ENCODE results near the gene SOX10. TPM values are rescaled to one million over a fixed set of nuclear protein-coding genes. Genes with fewer than 3 reads are reported as not detected.

SOX10 gene
- total RNA-seq, 1 experiment from 2014 or later: not detected

- Histone ChIP-seq H3K4me3 (ENCODE audit: low read depth, low read length) (no peak overlapping the region), H3K36me3 (ENCODE audit: control insufficient read depth, insufficient read depth, low read length) (no peaks in the 10 kb centered on the region), H3K9me3 (no peaks in the 10 kb centered on the region), H3K4me1 (no peaks in the 10 kb centered on the region), H3K27me3 (replicated peaks; ENCODE audit: control insufficient read depth, insufficient read depth, low read length) (no peaks in the 10 kb centered on the region; the same call in 1 of the 2 replicates)
- TF ChIP-seq CTCF (IDR thresholded peaks at IDR 0.05; ENCODE audit: insufficient read depth in 1 of 2, low read depth in 1 of 2, low read length in 1 of 2, severe bottlenecking in 1 of 2, unreplicated experiment in 1 of 2): no peak
- Mint-ChIP-seq H3K4me3 (ENCODE audit: unreplicated experiment) (no peak overlapping the region), H3K9me3 (ENCODE audit: unreplicated experiment) (no peaks in the 10 kb centered on the region), H3K36me3 (ENCODE audit: insufficient read depth, unreplicated experiment) (no peaks in the 10 kb centered on the region), H3K27ac (ENCODE audit: unreplicated experiment) (no peak overlapping the region), H3K27me3 (ENCODE audit: insufficient read depth, unreplicated experiment) (no peaks in the 10 kb centered on the region), H3K4me1 (ENCODE audit: low read depth, unreplicated experiment) (no peaks in the 10 kb centered on the region)
- intact Hi-C loops (cut with micrococcal nuclease; ENCODE audit: unreplicated experiment): no loop called here
- POLR2A ChIA-PET: no interaction called here
- no TSS peak for BruUV-seq (replicated peaks)
- no peak for DNase-seq
- CTCF ChIA-PET: interaction anchor here (0.9 kb wide), 1 partner anchor 103 kb away, joined by 3 read pairs; no protein-coding TSS in a partner anchor
These were observed 6.5 kb upstream of the SOX10 start for GRCh38 chr22:37990862-37991261.

GRCh38 chr22:37990301-37990700 is 5.9 kb upstream of the SOX10 start:
- H3K9me3 Mint-ChIP-seq (ENCODE audit: unreplicated experiment): no peaks in the 10 kb centered on the region
- Histone ChIP-seq H3K4me1 (no peaks in the 10 kb centered on the region), H3K4me3 (ENCODE audit: low read depth, low read length) (no peak overlapping the region), H3K9me3 (no peaks in the 10 kb centered on the region), H3K36me3 (ENCODE audit: control insufficient read depth, insufficient read depth, low read length) (no peaks in the 10 kb centered on the region), H3K27me3 (replicated peaks; ENCODE audit: control insufficient read depth, insufficient read depth, low read length) (no peaks in the 10 kb centered on the region; the same call in 1 of the 2 replicates)
- H3K36me3 Mint-ChIP-seq (ENCODE audit: insufficient read depth, unreplicated experiment): peaks cover 4% of the 10 kb centered on the region
- intact Hi-C loops (cut with micrococcal nuclease; ENCODE audit: unreplicated experiment): no loop called here
- no peak overlapping the region for H3K27ac Mint-ChIP-seq (ENCODE audit: unreplicated experiment)
- BruUV-seq (replicated peaks): no TSS peak
- no peaks in the 10 kb centered on the region for H3K27me3 Mint-ChIP-seq (ENCODE audit: insufficient read depth, unreplicated experiment)
- H3K4me1 Mint-ChIP-seq (ENCODE audit: low read depth, unreplicated experiment): no peaks in the 10 kb centered on the region
- ChIA-PET CTCF (interaction anchor here (0.9 kb wide), 1 partner anchor 103 kb away, joined by 3 read pairs; no protein-coding TSS in a partner anchor), POLR2A (no interaction called here)
- no peak for DNase-seq
- no peak overlapping the region for H3K4me3 Mint-ChIP-seq (ENCODE audit: unreplicated experiment)
- TF ChIP-seq CTCF (IDR thresholded peaks at IDR 0.05; ENCODE audit: insufficient read depth in 1 of 2, low read depth in 1 of 2, low read length in 1 of 2, severe bottlenecking in 1 of 2, unreplicated experiment in 1 of 2): no peak

- no peak overlapping the region for H3K27ac Mint-ChIP-seq (ENCODE audit: unreplicated experiment)
- no peaks in the 10 kb centered on the region for H3K9me3 Mint-ChIP-seq (ENCODE audit: unreplicated experiment)
- Histone ChIP-seq H3K4me3 (ENCODE audit: low read depth, low read length) (no peak overlapping the region), H3K27me3 (replicated peaks; ENCODE audit: control insufficient read depth, insufficient read depth, low read length) (no peaks in the 10 kb centered on the region; the same call in 1 of the 2 replicates), H3K4me1 (no peaks in the 10 kb centered on the region), H3K36me3 (ENCODE audit: control insufficient read depth, insufficient read depth, low read length) (no peaks in the 10 kb centered on the region), H3K9me3 (no peaks in the 10 kb centered on the region)
- peaks cover 4% of the 10 kb centered on the region for H3K36me3 Mint-ChIP-seq (ENCODE audit: insufficient read depth, unreplicated experiment)
- POLR2A ChIA-PET: no interaction called here
- no peaks in the 10 kb centered on the region for H3K4me1 Mint-ChIP-seq (ENCODE audit: low read depth, unreplicated experiment)
- intact Hi-C loops (cut with micrococcal nuclease; ENCODE audit: unreplicated experiment): no loop called here
- DNase-seq: no peak
- CTCF ChIA-PET: interaction anchor here (0.9 kb wide), 1 partner anchor 102 kb away, joined by 3 read pairs; no protein-coding TSS in a partner anchor
- H3K4me3 Mint-ChIP-seq (ENCODE audit: unreplicated experiment): no peak overlapping the region
- no peak for TF ChIP-seq CTCF (IDR thresholded peaks at IDR 0.05; ENCODE audit: insufficient read depth in 1 of 2, low read depth in 1 of 2, low read length in 1 of 2, severe bottlenecking in 1 of 2, unreplicated experiment in 1 of 2)
- no peaks in the 10 kb centered on the region for H3K27me3 Mint-ChIP-seq (ENCODE audit: insufficient read depth, unreplicated experiment)
- BruUV-seq (replicated peaks): no TSS peak
These were observed 5.0 kb upstream of the SOX10 start for GRCh38 chr22:37989146-37990045.

All from Caco-2 (cell line).